ENCODE results near the gene JAG2.

DNA sequence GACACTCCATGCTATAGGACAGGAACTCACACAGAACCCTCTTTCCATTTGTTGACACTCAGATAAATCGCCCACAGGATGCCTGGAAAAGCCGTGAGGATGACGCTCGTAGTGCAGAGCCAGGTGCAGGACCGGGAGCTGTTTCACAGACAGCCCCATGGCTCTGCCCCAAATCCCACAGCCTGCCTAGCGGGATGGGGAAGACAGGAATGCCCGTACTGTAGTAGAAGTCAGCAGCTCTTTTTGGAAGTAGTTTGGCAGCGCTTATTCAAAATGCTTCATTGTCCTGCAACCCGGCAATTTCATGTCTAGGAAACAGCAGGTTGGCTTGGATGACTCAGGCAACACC is 41.6 kb downstream of the JAG2 start:
- TF ChIP-seq POLR2A (IDR thresholded peaks at IDR 0.05; ENCODE audit: low read length): no peak
- no peak for TF ChIP-seq GATA1 (IDR thresholded peaks at IDR 0.05; ENCODE audit: low read depth, low read length)

Data from erythroblast (primary cell).